Suprapubic skin (tissue), 4 donors: ENCODE results near the gene SASH1.

Experiments
- CTCF ChIP-seq, 2 donors: fragments of 200-600 bp in 1 of 2; fragments of 450-650 bp in 1 of 2; sonication (generic) in 1 of 2; IDR thresholded peaks; one replicate each; pipeline ENCODE4 v1.5.1; 2016 to 2019; ENCODE audit warnings: antibody characterized with exemption in 2 of 2, mild to moderate bottlenecking in 1 of 2, moderate library complexity in 1 of 2
- EP300 ChIP-seq: sonication (generic); formaldehyde crosslinking; IDR thresholded peaks from one replicate; pipeline ENCODE4 v1.6.1; 2017; ENCODE audit warnings: antibody characterized with exemption
- POLR2A ChIP-seq, 2 donors: fragments of 450-650 bp; IDR thresholded peaks; one replicate each; pipeline ENCODE4 v1.6.1; 2017; ENCODE audit warnings: antibody characterized with exemption in 2 of 2, mild to moderate bottlenecking in 2 of 2, moderate library complexity in 2 of 2
- POLR2AphosphoS5 ChIP-seq, 3 donors: sonication (generic); formaldehyde crosslinking; IDR thresholded peaks; one replicate each; pipeline ENCODE4 v1.6.1; 2017; ENCODE audit warnings: antibody characterized with exemption in 3 of 3

GRCh38 chr6:148379481-148379880, 36.8 kb downstream of the SASH1 start:
- TF ChIP-seq CTCF (IDR thresholded peaks at IDR 0.05): no peak
- TF ChIP-seq EP300: no peak
- TF ChIP-seq POLR2AphosphoS5 (IDR thresholded peaks at IDR 0.05): no peak
- no peak for TF ChIP-seq POLR2A (IDR thresholded peaks at IDR 0.05)
